GM20431 (cell line): ENCODE data around the gene SMARCB1.

Experiments
- in situ Hi-C: fragments of 300-500 bp; cut with MseI, MboI; formaldehyde crosslinking; loops from one replicate; pipeline ENCODE4 v1.15.0; 2020; ENCODE audit warnings: low sequenced_read_pairs; ENCODE audit not compliant: unreplicated experiment

Gene SMARCB1

GRCh38 chr22:23786752-23787599 lies at the start of gene SMARCB1:
Gene SMARCB1 (plus strand): TSS chr22:23786966. CDS start chr22:23787170, 204 bp downstream.
- in situ Hi-C loops = no loop called here

DNA sequence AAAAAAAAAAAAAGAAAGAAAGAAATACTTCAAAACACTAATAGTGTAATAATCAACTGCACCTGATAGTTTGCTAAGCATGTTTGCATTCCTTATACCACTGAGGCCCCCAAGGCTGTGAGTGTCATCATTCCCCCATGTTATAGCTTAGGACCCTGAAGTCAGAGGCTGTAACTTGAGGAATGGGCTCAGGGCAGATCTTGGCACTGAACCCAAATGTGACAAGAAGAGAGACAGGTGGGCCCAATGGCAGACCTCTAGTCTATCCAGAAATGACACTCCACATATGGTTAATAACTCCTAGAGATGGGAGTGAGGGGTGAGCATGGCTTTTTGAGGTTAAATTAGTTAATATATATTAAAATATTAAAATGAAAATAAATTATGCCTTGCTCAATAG lies 49.1 kb upstream of the SMARCB1 start:
- in situ Hi-C loops = no loop called here

DNA sequence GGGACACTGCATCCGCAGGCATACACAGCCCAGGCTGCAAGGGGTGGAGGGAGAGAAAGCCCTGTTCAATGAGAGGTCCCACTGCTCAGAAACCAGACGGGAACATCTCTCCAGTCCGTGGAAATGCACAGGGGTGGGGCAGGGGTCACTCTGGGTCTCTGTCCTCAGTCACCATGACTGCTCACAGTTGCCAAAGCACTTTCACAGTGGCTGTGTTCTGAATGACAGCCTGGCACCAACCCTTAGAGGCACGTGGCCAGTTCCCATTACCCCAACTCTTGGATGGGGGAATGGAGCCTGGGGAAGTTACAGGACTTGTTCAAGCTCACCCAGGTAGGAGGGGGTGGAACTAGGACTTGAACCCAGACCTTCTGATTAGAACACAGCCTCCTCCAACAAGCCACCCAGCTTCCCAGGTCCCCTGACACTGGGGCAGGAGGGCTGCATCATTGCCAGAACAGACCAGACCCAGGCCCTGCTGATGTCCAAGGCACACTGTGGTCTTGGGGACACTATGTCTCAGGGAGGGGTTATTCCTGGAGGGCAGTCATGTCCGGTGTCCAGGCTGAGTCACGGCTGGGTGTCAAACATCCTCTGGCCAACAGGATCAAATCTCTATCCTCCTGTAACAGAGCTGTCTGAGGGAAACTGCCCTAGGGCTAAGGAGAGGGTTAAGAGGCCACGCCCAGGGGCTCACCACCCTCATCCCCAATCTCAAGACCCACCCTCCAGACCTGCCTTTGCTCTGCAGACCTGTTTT lies 44.1 kb upstream of the SMARCB1 start:
- in situ Hi-C loops = no loop called here

- in situ Hi-C loops = no loop called here
These were observed 43.5 kb upstream of the SMARCB1 start for GRCh38 chr22:23743303-23743705.

DNA sequence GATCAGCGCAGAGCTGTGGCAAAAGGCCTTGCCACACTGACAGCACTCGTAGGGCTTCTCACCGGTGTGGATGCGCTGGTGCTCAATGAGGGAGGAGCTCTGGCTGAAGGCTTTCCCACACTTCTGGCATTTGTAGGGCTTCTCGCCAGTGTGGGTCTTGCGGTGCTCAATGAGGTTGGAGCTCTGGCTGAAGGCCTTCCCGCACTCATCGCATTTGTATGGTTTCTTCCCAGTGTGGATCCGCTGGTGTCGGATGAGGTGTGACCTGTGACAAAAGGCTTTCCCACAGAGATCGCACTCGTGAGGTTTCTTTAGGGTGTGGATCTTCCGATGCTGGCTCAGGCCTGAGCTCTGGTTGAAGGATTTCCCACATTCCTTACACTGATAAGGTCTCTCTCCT lies 42.8 kb upstream of the SMARCB1 start:
- in situ Hi-C loops = no loop called here

GRCh38 chr22:23744485-23744884 lies 42.3 kb upstream of the SMARCB1 start:
- in situ Hi-C loops = no loop called here

DNA sequence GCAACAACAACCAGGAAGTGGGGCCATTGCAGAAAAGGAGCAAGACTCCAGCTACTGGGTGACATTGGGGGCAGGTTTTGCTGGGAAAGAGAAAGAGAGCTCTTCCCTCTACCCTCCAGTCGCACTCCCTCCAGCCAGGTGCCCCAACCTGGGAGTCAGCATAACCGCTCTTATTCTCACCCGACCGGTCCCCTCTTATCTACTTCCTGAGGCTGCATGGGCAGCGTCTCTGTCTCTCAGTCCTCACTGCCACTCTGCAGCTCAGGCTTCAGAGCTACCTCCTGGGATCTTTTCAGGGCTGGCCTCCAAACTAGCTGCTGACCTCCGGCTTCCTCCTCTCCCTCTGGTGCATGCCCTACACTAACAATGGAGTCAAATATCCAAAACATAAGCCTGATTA lies 41.0 kb upstream of the SMARCB1 start:
- in situ Hi-C loops = no loop called here

GRCh38 chr22:23749841-23750301 lies 36.9 kb upstream of the SMARCB1 start:
- in situ Hi-C loops = no loop called here

- in situ Hi-C loops = no loop called here
These were observed 36.4 kb upstream of the SMARCB1 start for GRCh38 chr22:23750367-23750713.

DNA sequence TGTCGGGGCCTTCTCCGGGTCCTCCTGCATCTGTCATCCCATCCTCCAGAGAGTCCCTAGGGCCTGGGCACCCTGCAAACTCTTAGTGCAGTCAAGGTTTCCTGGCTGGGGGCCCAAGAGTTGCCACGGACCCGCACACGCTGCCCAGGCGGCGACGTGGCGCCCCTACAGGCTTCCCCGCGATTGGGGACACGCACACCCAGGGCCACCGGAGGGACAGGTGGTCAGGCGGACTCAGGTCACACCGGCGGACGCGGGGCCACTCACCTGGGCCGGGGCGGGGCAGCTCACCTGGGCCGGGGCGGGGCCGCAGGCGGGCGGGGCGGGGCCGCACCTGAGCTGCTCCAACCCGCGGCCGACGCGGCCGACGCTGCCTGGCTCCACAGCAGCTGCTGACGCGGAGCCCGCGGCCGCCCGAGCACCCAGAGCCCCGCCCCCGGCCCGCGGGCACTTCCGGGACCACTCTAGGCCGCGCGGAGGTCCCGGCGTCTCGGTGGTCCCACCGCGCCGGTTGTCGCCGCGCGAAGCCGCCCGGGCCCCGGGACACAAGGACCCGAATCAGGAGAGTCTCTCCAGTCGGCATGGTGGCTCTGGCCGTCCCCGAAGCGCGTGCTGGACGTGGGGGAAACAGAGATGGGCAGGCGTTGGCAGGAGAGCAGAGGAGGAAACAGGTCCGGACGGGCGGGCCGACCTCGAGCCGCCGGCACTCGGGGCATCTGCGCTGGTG lies 35.9 kb upstream of the SMARCB1 start, which contains the start of gene ZNF70:
ZNF70 (minus strand) TSS at position 399 of the 727 bp plus-strand sequence. CDS start 5,972 bp downstream, outside the sequence.
- in situ Hi-C loops = no loop called here

DNA sequence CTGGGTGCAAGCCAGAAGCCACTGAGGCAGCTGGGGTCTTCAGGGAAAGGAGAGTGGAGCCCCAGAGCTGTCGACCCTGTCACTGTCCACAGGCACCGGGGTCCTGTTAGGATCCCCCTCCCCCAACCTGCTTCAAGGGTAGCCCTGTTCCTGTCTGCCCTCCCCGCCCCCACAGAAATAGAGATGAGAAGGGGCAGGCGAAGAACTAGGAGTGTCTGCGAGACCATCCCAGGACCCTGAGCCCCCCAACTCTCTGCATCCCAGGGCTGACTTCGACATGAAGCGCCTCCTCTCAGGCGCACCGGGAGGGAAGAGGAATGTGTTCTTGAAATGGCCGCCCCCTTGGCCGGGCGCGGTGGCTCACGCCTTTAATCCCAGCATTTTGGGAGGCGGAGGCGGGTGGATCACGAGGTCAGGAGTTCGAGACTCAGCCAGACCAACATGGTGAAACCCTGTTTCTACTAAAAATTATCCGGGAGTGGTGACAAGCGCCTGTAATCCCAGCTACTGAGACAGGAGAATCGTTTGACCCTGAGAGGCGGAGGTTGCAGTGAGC lies 35.2 kb upstream of the SMARCB1 start:
- in situ Hi-C loops = no loop called here

GRCh38 chr22:23752090-23752691 lies 34.6 kb upstream of the SMARCB1 start:
- in situ Hi-C loops = no loop called here

GRCh38 chr22:23752750-23753149 lies 34.0 kb upstream of the SMARCB1 start:
- in situ Hi-C loops = no loop called here

DNA sequence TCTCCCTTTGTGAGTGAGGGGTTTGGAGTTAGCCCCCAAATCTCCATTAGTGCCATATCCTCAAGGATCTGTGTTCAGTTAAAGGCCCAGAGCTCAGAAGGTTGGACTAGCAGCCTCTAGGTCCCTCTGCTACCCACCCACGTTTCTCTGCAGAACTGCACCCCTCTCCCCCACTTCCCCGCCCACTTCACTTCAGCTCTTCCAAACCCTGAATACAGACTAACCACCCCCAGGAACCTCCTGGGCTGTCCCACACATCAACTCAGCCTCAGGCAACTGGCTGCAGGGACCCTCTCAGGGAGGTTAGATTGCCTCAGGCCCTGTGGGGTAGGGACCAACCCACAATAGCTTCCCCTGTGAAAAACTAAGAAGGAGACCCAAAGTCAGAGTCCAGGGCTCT lies 33.4 kb upstream of the SMARCB1 start:
- in situ Hi-C loops = no loop called here

- in situ Hi-C loops = no loop called here
These were observed 32.4 kb upstream of the SMARCB1 start, which contains the start of gene VPREB3 for GRCh38 chr22:23754220-23754919. Gene VPREB3 (minus strand): TSS chr22:23754425. CDS start chr22:23754363, 62 bp downstream.

DNA sequence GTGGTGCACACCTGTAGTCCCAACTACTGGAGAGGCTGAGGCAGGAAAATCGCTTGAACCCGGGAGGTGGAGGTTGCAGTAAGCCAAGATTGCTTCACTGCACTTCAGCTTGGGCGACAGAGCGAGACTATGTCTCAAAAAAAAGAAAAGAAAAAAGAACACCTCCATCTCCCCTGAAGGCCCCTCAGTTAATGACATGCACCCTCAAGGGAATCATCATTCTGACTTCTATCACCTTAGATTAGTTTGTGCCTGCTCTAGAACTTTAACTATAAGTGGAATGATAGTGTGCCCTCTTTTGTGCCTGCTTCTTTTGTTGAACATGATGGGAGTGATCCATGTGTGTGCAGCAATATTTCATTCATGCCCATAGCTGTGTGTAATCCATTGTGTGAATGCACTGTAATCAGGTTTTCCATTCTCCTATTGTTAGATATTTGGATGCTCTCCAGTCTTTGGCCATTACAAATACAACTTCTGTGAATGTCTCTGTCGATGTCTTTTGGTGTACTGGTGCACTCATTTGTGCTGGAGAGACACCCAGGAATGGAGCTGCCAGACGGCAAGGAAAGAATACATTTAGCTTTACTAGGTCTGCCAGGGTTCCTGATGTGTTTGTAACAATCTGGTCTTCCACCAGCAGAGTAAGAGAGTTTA lies 31.7 kb upstream of the SMARCB1 start:
- in situ Hi-C loops = no loop called here

DNA sequence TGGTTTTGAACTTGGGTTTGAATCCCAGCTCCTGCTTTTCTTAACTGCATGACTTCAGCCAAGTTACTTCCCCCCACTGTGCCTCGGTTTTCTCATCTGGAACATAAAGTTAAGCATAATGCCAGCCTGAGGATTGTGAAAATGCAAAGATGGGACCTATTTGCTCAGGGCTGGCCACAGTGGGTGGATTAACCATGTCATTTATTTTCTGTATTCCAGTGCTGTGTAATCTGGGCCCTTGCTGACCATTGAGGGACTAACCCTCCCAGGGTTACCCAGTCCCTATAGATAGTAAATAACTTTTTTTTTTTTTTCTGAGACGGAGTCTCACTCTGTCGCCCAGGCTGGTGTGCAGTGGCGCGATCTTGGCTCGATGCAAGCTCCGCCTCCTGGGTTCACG lies 31.1 kb upstream of the SMARCB1 start:
- in situ Hi-C loops = no loop called here

DNA sequence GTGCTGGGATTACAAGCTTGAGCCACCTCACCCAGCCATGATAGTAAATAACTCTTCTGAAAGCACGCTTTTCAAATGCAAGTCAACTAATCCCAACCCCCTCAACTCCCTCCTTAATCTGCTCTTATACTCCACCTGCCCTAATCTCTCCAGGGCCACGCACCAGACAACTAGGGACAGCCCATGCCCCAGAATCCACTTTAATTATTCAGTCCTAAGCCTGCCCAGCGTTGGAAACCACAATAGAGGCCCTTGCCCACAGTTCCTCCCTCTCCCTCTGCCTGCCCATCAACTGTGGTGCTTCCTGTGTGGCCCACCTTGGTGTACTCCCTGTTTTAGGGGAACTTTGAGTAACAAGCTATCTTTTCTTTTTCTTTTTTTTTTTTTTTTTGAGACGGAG lies 29.9 kb upstream of the SMARCB1 start:
- in situ Hi-C loops = no loop called here

DNA sequence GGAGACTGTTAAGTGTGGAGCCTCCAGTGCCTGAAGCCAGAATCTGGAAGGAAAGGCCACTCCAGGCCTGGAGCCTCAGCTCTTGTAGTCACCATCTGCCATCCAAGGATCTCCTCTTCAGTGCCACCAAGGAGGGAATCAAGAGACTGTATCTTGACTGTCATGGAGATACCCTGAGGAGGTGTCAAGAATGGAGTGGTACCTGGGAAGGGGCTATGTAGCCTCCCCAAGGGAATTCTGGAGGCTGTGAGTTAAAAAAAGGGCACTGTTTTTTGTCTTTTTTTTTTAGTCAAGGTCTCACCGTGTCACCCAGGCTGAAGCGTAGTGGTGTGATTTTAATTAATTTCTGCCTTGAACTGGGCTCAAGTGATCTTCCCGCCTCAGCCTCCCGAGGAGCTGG lies 27.2 kb upstream of the SMARCB1 start:
- in situ Hi-C loops = no loop called here
